Measurements from ENCODE around the gene PFN1.
"Not testable (repeated sequence)": the region's sequence is repeated elsewhere in the genome, so short reads cannot be mapped to it uniquely, and the experiment has no call there.

PFN1 gene

GRCh38 chr17:4921320-4921719 is 27.0 kb downstream of the PFN1 start:
- no peak for DNase-seq (ENCODE audit: low read depth)

GRCh38 chr17:4920351-4921048 is 27.8 kb downstream of the PFN1 start:
- DNase-seq (ENCODE audit: low read depth), result no peak

GRCh38 chr17:4919511-4920047 is 28.8 kb downstream of the PFN1 start:
- DNase-seq (ENCODE audit: low read depth), result no peak

GRCh38 chr17:4914551-4914950 is 33.8 kb downstream of the PFN1 start:
- not testable (repeated sequence) for DNase-seq (ENCODE audit: low read depth)

GRCh38 chr17:4913994-4914393 is 34.3 kb downstream of the PFN1 start:
- no peak for DNase-seq (ENCODE audit: low read depth)

GRCh38 chr17:4908711-4909496 is 39.4 kb downstream of the PFN1 start:
- peak; percentile 52 for DNase-seq (ENCODE audit: low read depth)

DNA sequence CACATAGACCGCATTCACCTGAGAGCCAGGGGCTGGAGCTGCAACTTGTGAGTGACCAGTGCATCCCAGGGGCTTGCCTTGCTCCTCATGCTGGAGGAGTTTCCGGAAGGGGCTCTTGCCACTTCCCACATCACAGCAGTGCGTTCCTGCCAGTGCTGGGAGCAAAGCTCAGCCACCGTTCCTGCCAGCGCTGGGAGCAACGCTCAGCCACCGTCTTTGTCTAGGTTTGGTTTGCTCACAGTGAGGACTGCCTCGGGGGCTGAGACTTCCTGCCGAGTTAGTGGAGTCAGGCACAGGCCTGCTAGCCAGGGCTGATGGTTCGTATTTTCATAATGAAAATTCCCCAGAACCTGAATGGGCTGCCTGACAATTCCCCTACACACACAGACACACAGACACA is 40.0 kb downstream of the PFN1 start:
- DNase-seq (ENCODE audit: low read depth), result no peak

- DNase-seq (ENCODE audit: low read depth), result not testable (repeated sequence)
These were observed 41.7 kb downstream of the PFN1 start for GRCh38 chr17:4906642-4907041.

GRCh38 chr17:4903051-4903818 is 45.1 kb downstream of the PFN1 start, which contains the start of gene CHRNE:
TSS of gene CHRNE (minus strand) at chr17:4903098. CDS start at chr17:4903063, 35 bp downstream.
- peak; percentile 54 for DNase-seq (ENCODE audit: low read depth)

DNA sequence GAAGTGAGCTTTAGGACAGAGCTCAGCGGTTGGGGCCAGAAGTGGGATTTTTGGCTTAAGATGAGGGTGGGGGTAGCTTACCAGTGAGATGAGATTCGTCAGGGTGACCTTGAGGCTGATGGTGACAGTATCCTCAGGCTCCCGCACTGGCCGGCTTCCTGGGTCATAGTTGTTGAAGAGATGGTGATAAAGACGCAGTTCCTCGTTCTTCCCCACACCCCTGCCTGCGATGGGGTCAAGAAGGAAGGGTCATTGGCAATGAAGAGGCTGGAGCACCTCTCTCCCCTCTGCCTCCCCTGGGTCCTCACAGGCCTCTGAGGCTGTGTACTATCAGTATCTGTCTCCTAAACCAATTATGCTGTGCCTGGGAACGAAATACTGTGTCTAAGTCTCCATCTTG is 45.8 kb downstream of the PFN1 start:
- no peak for DNase-seq (ENCODE audit: low read depth)

- DNase-seq (ENCODE audit: low read depth), result no peak
These were observed 46.5 kb downstream of the PFN1 start for GRCh38 chr17:4901648-4902344.

GRCh38 chr17:4901108-4901647 is 47.2 kb downstream of the PFN1 start:
- no peak for DNase-seq (ENCODE audit: low read depth)

DNA sequence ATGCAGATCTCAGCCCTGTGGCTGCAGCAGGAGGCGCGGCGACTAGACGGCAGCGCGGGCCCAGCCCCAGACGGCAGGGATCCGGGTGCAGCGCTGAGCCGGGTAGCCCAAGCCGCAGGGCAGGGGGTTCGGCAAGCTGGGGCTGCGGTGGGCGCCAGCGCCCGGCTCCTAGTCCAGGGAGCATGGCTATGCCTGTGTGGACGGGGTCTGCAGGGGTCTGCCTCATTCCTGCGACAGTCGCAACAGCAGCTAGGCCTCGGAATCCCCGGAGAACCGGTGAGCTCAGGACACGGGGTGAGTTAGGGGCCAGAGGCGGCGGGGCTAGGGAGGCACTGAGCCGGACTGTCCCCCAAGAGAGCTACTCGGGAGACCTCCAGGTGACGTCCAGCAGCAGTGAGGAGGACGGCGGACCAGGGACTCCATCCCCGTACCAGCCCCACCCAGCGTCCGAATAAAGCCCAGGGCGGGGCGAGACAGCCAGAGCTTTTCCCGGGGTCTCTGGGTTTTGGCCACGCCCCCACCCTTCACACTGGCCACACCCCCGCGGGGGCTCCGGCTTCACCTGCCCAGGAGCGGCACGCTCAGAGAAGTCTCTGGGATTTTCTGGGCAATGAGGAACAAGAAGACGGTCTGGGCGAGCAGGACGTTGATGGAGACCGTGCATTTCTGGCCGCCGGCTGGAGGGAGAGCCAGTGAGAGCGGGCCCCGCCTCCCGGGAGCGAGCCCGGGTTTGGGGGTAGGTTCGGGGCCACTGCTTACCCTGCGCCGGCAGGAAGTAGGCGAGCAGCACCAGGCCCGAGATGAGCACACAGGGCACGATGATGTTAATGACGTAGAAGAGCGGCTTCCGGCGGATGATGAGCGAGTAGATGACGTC is 47.9 kb downstream of the PFN1 start:
- DNase-seq (ENCODE audit: low read depth), result peak; percentile 30

DNA sequence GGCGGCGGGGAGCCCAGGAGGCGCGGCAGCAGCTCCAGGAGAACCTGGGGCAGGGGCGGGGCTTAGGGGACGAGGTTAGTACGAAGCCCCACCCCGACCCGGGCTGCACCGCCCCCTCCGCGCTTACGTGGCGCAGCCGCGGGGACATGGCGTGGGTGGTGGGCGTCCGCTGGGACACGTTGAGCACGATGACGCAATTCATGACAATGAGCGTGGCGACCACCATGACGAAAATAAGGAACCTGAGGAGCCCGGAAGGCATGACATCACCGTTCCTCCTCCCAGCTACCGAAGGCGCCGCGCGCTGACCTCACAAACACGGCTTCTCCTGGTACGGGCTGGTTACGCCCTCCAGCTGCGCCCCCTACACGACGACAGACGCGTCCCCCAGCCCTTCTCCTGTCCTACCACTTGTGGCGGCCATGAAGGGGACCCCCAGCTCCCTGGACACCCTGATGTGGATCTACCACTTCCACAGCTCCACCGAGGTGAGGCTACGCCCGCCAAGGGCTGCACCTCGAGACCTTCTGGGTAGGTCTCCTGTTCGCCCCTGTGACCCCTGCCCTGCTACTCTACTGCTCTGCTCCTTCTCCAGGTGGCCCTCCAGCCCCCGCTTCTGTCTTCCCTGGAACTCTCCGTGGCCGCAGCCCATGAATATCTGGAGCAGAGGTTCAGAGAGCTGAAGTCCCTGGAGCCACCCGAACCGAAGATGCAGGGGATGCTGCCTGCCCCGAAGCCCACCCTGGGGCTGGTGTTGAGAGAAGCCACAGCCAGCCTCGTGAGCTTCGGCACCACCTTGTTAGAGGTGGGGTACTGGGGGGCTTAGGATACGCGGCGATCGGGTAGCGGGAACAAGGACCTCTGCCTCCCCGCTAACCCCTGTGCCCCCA is 48.7 kb downstream of the PFN1 start, which contains the start of gene C17orf107:
Gene C17orf107, plus strand, starts transcription at position 196 of the 890 bp plus-strand sequence. Its CDS starts 227 bp downstream, at position 423.
- DNase-seq (ENCODE audit: low read depth), result peak; percentile 95

DNA sequence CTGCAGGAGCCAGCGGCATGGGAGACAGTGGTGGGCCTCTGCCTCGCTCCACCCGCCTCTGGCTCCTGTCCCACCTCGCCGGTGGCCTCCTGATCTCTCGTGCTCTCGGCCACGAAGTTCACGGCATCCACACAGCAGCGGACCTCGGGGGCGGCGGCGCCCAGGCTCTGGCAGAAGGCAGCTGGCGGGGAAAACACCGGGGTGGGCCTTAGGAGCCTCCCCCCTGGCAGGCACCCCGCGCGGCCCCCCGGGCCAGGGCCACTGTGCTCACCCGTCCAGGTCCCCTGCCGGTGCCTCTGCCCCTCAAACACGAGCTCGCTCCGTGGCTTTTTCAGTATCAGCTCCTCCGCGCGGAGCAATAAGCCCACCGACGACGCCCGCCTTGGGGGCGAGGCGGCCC is 49.4 kb downstream of the PFN1 start:
- DNase-seq (ENCODE audit: low read depth), result peak; percentile 15

DNA sequence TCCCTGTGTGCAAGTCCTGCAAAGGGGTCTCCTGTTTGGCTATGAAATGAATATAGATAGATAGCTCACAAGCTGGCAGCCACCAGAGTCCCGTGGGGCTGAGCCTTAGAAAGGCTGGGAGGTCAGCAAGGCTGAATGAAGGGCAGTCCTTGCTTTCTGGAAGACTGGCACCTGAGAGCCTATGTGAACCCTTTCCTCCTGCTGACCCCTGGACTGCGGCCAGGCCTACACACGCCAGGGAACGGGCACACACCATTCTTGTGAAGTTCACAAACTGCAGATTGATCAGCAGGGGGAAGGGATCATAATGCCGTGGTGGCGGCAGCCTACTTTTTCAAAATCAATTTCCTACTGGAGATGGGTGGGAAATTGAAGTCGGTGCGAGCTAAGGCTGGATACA is 50.0 kb downstream of the PFN1 start:
- DNase-seq (ENCODE audit: low read depth), result no peak

- DNase-seq (ENCODE audit: low read depth), result no peak
These were observed 50.5 kb downstream of the PFN1 start for GRCh38 chr17:4897785-4898184.

DNA sequence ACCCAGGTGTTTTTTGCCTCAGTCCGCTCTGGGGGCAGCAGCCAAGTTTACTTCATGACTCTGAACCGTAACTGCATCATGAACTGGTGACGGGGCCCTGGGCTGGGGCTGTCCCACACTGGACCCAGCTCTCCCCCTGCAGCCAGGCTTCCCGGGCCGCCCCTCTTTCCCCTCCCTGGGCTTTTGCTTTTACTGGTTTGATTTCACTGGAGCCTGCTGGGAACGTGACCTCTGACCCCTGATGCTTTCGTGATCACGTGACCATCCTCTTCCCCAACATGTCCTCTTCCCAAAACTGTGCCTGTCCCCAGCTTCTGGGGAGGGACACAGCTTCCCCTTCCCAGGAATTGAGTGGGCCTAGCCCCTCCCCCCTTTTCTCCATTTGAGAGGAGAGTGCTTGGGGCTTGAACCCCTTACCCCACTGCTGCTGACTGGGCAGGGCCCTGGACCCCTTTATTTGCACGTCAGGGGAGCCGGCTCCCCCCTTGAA is 51.1 kb downstream of the PFN1 start:
- no peak for DNase-seq (ENCODE audit: low read depth)
